Upper lobe of right lung (tissue), 1 donor: ENCODE measurements around the gene PNMA8A. TPM values are rescaled to one million over a fixed set of nuclear protein-coding genes. Genes with fewer than 3 reads are reported as not detected.
A peak's percentile ranks its signal among the peaks of the same experiment; 100 is the strongest.

Experiments
- ATAC-seq: fragments of 200-7000 bp; cut with Tn5 transposase; one replicate; pipeline ENCODE4 v1.9.1; 2020; ENCODE audit warnings: mild to moderate bottlenecking, moderate library complexity
- DNase-seq: peaks from one replicate; pipeline ENCODE4 v3.0.0-alpha.2; 2020
- H3K27ac ChIP-seq: fragments of 200-600 bp; one replicate; pipeline ENCODE4 v1.8.0; 2022
- H3K27me3 ChIP-seq: fragments of 200-600 bp; one replicate; pipeline ENCODE4 v1.8.0; 2022; ENCODE audit warnings: mild to moderate bottlenecking
- H3K36me3 ChIP-seq: fragments of 200-600 bp; one replicate; pipeline ENCODE4 v1.8.0; 2022
- H3K4me1 ChIP-seq: fragments of 200-600 bp; one replicate; pipeline ENCODE4 v1.8.0; 2022
- H3K4me3 ChIP-seq: fragments of 200-600 bp; one replicate; pipeline ENCODE4 v1.8.0; 2022; ENCODE audit warnings: mild to moderate bottlenecking
- H3K9me3 ChIP-seq: fragments of 200-600 bp; one replicate; pipeline ENCODE4 v1.8.0; 2022
- intact Hi-C: fragments of 100-400 bp; cut with DNase I; formaldehyde crosslinking; loops from one replicate; pipeline ENCODE4 v1.11.0; 2022
- total RNA-seq: library from RNA; stranded (reverse); fragmentation: NEBNext Ultra II Directional; extraction: Animal tissue kit (Norgen Biotek cat#: 25700); gene quantifications from one replicate; pipeline ENCODE4 v1.2.1, GENCODE V29; 2021
- TF ChIP-seq, protein P1 (sequence below): fragments of 200-600 bp; IDR thresholded peaks from one replicate; pipeline ENCODE4 v1.8.0; 2022; ENCODE audit warnings: antibody characterized with exemption
- donor health status: DM: no; HTN: yes; CAD: no; lungs with severe emphysema.

PNMA8A gene
- total RNA-seq, 1 donor from 2014 or later: 1.8 TPM

DNA sequence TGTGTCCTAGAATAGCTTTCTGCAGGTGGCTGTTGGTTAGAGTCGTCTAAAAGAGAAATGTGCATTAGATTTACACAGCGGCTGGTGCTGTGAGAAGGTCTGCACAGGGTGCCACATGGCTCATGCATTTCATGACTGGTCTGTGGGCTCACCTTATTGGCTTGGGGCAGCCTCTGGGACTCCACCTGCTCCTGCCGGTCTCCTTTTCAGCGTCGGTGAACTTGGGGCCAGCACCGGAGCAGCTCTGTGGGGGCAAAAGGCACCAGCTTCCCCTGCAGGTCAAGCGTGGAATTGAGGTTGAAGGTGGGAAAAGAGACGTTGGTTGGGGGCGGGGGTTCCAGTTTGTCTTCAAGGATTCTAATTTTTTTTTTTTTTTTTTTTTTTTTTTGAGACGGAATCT, 39.5 kb downstream of the PNMA8A start:
- DNase-seq (no peak), ATAC-seq (no peak)
- intact Hi-C loops: no loop called here
- Histone ChIP-seq H3K27me3 (peaks cover 29% of the 10 kb centered on the region), H3K4me3 (no peak overlapping the region), H3K27ac (no peak overlapping the region), H3K36me3 (no peaks in the 10 kb centered on the region), H3K4me1 (peaks cover 8% of the 10 kb centered on the region), H3K9me3 (no peaks in the 10 kb centered on the region)
- TF ChIP-seq, protein P1, sequence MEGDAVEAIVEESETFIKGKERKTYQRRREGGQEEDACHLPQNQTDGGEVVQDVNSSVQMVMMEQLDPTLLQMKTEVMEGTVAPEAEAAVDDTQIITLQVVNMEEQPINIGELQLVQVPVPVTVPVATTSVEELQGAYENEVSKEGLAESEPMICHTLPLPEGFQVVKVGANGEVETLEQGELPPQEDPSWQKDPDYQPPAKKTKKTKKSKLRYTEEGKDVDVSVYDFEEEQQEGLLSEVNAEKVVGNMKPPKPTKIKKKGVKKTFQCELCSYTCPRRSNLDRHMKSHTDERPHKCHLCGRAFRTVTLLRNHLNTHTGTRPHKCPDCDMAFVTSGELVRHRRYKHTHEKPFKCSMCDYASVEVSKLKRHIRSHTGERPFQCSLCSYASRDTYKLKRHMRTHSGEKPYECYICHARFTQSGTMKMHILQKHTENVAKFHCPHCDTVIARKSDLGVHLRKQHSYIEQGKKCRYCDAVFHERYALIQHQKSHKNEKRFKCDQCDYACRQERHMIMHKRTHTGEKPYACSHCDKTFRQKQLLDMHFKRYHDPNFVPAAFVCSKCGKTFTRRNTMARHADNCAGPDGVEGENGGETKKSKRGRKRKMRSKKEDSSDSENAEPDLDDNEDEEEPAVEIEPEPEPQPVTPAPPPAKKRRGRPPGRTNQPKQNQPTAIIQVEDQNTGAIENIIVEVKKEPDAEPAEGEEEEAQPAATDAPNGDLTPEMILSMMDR: no peak

DNA sequence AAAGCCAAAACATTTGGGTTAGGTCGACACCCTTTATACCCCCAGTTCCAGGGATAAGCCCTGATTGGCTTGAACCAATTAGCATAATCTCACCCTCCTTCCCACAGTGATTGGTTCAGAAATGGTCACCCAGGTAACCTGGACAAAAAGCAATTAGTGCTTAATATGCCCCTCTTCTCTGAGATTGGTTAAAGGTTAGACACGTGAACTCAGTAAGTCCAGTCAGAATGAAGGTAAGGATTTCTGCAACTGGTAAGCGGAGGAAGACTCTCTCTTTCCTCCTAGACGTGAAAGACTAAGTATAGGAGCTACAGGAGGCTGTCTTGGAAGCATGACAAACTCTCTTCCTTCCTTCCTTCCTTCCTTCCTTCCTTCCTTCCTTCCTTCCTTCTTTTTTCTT, 41.4 kb downstream of the PNMA8A start:
- intact Hi-C loops: no loop called here
- no peaks in the 10 kb centered on the region for H3K36me3 ChIP-seq
- H3K27ac ChIP-seq: no peak overlapping the region
- ATAC-seq (no peak), DNase-seq (no peak)
- peaks cover 36% of the 10 kb centered on the region for H3K27me3 ChIP-seq
- TF ChIP-seq, protein P1: no peak
- no peak overlapping the region for H3K4me3 ChIP-seq
- H3K9me3 ChIP-seq: no peaks in the 10 kb centered on the region
- H3K4me1 ChIP-seq: peaks cover 13% of the 10 kb centered on the region

DNA sequence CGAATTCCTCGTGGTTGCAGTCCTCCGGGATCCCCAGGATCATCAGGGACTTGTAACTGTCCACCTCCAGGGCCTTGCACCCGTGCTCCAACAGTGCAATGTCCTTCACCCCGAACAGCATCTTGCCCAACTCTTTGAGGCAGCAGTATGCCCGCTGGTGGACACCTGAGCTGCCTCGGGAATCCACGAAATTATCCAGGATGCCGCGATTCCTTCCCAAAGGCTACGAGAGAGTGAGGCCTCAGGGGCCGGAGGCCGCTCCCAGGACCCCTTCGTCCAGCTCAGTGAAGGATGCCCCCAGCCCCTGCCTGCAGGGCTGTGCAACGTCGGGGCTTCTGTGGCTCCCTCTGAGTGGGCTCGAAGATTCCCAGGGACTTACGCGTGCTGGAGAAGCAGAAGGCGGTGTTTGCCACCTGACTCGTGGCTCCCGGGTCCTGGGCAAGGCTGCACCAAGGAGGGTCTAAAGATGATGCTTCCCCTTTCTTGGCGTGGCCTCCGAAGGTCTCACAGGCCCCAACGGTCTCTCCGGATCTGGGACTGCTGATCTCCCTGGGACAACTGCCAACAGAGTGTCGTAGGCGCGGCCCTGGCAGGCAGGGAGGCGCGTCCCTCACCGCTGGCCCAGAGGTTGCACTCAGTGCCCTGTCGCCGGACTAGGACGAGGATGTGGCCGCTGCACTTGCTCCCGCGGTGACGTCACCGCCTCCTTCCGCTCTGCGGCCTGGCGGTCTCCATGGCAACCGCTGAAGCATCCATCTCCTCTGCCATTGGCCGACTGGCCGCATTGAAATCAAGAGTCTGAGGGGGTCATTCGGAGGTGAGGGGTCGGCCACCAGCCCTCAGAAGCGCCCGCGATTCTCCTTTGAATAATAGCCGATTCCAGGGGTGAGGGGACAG, 42.9 kb downstream of the PNMA8A start, which contains the start of gene PNMA8C:
Gene PNMA8C (minus strand): TSS at position 698 of the 897 bp plus-strand sequence. CDS start 577 bp downstream, at position 121.
- intact Hi-C loops: no loop called here
- no peaks in the 10 kb centered on the region for H3K9me3 ChIP-seq
- H3K27me3 ChIP-seq: peaks cover 36% of the 10 kb centered on the region
- no peak within 1 kb of the TSS for H3K4me3 ChIP-seq
- TF ChIP-seq, protein P1: no peak
- no peaks in the 10 kb centered on the region for H3K36me3 ChIP-seq
- ATAC-seq (peak; percentile 60), DNase-seq (peak; percentile 82)
- no peak within 1 kb of the TSS for H3K27ac ChIP-seq
- peaks cover 13% of the 10 kb centered on the region for H3K4me1 ChIP-seq

DNA sequence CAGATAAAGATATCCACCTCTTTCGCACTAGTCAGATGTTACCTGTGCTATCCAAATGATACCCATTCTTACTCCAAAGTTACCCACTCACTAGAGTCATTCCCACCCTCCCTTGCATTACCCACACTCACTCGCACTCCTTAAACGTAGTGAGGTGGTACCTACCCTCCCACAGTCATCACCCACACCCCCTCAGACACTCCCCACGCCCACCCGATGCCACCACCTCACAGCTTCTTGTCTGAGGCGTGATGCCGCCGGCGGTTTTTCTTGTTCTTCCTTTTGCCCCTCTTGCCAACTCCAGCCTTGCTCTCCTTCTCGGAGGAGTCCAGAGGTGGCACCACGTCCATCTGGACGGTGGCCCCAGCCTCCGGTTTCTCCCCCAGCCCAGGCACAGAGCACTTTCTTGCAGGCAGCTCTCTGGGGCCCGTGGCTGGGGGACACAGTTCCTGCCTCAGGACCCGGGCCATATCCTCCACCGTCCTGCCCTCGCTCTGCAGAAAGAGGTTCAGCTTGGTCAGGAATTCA, 43.8 kb downstream of the PNMA8A start:
- Histone ChIP-seq H3K9me3 (no peaks in the 10 kb centered on the region), H3K4me3 (no peak overlapping the region), H3K27ac (no peak overlapping the region), H3K4me1 (peaks cover 13% of the 10 kb centered on the region), H3K36me3 (no peaks in the 10 kb centered on the region), H3K27me3 (peaks cover 36% of the 10 kb centered on the region)
- ATAC-seq (no peak), DNase-seq (no peak)
- TF ChIP-seq, protein P1: no peak
- intact Hi-C loops: no loop called here

DNA sequence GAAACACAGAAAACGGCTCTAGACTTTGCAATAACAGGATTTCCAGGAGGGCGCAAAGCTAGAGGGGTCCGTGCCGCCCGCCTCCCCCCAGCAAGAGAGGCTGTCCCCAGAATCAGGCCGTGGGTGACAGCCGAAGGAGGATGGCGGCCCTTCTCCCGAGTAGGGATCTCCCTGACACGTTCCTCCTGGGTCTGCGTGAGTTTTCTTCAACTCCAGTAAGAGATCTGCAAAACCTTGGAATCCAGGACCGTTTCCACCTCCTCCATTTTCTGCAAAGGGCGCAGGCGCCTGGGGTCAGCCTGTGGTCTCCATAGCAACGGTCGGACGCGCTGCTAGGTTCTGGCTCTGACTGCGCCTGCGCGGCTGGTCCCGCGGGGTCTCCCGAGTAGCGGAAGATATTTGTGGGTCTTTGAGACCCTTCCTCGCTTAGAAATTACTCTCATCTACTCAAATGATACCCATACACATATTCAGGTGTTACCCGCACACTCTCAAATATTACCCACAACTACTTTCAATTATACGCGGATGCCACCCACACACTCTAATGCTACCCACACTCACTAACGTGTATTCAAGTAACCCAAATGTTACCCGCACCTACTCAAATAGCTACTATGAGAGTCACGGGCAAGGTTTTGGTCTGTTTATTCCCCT, 44.7 kb downstream of the PNMA8A start:
- Histone ChIP-seq H3K4me3 (peak overlapping the region; percentile 56), H3K27ac (peak overlapping the region; percentile 71), H3K9me3 (no peaks in the 10 kb centered on the region), H3K4me1 (peaks cover 13% of the 10 kb centered on the region), H3K27me3 (peaks cover 33% of the 10 kb centered on the region), H3K36me3 (no peaks in the 10 kb centered on the region)
- peak; percentile 70 for ATAC-seq
- TF ChIP-seq, protein P1: no peak
- DNase-seq: peak; percentile 87
- intact Hi-C loops: no loop called here
